Activated gamma-delta T cell (primary cell): ENCODE results near the gene NPSR1.
"Not testable (repeated sequence)": the region's sequence is repeated elsewhere in the genome, so short reads cannot be mapped to it uniquely, and the experiment has no call there.

Experiments used
- DNase-seq: peaks from one replicate; lab custom pipeline; 2025; lab: John Stamatoyannopoulos, UW
- total RNA-seq, 2 donors: gene quantifications; one replicate each; lab custom pipeline; 2026; lab: John Stamatoyannopoulos, UW

NPSR1 gene
- 0 reads per million in 2 donors for total RNA-seq

DNA sequence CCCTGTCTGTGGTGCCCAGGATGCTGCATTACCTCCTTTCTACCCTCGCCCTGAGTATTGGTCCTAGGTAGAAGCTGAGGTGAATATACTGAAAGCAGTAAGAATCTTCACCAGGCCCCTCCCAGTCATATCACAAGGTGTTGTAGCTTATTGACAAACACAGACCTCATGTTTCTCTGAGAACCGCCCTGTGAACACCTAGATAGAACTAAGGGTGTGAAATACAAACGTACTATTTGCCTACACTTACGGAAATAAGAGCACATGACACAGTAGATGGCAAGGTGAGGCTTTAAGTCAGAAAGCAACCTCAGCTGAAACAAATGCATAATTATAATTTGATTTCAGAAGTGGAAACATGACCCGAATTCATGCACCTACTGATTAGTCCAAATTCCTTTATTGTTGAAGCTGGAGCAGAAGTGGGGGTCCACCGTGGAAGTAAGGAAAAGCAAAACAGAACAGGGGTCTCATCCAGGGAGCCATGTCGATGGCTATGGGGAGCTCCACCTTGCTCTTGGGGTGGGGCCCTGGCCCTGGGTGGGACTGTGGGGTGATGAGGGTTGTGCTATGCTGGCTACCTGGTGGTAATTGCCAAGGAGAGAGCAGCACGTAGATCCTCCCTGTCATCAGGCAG lies at the start of gene NPSR1:
NPSR1 (plus strand) TSS at position 587 of the 637 bp plus-strand sequence. CDS start 195 bp downstream, outside the sequence.
- no peak for DNase-seq

- no peak for DNase-seq
These were observed 45.4 kb upstream of the NPSR1 start for GRCh38 chr7:34612661-34613060.

DNA sequence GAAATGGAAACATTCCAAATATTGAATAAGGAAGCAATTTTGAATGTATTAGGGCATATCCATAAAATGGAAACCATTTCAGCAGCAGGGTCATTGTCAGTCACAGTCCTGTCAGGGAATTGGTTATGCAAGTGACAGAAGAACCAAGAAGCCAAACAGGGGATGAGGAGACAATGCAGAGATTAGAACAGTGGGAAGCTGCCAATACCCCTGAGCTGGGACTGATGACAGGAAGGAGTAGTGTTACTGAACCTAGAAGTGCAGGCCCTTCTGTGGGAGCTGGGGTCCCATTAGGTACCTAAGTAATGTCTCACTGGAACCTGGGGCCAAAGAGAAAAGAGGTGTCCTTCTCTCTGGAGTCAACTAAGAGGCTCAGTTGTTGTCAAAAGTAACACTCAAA lies 37.6 kb upstream of the NPSR1 start:
- DNase-seq: no peak

DNA sequence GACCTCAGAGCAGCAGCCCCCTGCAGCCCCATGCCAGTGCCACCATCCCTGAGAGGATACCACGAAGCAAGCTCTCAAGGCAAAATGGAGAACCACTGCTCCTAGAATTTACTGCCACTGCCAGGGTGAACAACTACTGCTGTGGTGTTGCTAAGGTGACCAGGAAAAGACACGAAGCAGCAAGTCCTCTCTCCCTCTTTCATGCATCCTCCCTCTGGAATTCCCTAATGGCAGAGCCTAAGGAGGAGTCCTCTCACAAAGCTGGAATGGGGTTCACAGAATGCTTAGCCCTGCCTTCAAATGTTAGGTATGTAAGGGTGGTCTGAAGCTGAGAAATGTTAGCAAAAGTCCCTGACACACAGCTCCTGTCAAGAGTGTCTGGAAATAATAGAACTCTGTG lies 35.8 kb upstream of the NPSR1 start:
- no peak for DNase-seq

GRCh38 chr7:34622771-34623250 lies 35.2 kb upstream of the NPSR1 start:
- no peak for DNase-seq

DNA sequence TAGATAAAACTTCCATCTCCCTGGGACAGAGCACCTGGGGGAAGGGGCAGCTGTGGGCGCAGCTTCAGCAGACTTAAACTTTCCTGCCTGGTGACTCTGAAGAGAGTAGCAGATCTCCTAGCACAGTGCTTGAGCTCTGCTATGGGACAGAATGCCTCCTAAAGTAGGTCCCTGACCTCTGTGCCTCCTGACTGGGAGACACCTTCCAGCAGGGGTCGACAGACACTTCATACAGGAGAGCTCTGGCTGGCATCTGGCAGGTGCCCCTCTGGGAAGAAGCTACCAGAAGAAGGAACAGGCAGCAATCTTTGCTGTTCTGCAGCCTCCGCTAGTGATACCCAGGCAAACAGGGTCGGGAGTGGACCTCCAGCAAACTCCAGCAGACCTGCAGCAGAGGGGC lies 29.4 kb upstream of the NPSR1 start:
- DNase-seq: not testable (repeated sequence)

DNA sequence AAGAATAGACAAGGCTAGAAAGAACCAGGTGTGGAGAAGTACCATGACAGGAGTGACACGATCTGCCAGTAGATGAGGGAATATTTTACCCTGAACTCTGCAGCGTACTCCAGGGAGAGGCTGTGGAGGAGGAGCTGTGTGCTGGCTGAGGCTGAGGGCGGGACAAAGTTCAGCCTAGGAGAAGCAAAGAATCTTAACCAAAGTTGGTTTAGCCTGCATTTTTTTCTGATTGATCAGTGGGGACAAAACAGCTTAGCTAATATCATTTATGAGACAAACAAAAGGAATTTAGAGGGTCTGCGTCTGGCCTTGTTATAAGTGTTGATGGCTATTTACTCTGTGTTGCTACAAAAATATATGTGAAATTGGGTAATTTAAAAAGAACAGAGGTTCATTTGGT lies 5.2 kb upstream of the NPSR1 start:
- no peak for DNase-seq

- DNase-seq: no peak
These were observed 4.2 kb upstream of the NPSR1 start for GRCh38 chr7:34653787-34654186.

- DNase-seq: no peak
These were observed 2.6 kb upstream of the NPSR1 start for GRCh38 chr7:34655384-34655783.

GRCh38 chr7:34656041-34656440 lies 2.0 kb upstream of the NPSR1 start:
- DNase-seq: no peak

DNA sequence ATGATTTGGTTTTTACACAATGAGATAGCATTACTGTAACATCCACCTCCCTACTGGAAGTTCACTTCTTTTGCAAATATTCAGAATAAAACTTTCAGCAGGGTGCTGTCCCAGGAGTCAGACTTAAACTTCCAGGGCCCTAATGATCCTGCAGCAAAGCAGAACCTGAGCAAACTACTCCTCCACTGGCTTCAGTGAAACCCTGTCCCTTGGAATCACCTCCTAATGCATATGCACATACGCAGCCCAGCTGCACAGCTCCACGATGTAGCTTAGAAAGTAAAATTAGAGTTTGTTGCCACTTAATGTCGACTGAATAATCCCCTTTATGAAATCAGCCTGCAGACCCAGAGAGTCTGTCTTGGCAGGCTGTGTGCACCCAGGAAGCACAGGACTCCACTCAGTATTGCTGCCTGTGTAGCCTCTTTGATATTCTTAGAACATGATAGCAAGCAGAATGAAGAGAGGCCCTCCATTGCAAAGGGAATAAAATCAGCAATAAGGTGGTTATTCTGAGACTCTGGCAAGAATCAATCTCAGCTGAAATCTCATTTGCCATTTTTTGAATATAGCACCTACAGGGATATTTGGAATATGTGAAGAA lies 1.6 kb downstream of the NPSR1 start:
- DNase-seq: no peak

GRCh38 chr7:34662058-34662708 lies 4.2 kb downstream of the NPSR1 start:
- no peak for DNase-seq

DNA sequence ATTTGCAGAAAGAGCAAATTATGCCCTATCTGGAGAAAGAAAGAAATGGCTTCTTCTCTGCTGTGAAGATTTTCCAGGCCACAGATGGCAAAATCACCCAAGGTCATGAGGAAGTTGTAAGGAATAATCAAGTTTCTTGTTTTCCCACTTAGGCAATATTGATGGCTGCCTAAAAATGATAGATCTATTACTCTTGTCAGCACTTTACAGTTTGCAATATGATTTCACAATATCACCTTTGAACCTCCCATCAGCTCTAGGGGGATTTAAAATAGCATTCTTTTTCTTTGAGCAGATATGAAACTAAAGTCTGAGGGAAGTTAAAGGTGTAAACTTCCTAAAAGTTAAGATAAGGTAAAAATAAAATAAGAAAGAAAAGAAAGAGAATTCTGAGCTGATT lies 6.7 kb downstream of the NPSR1 start:
- DNase-seq: no peak

DNA sequence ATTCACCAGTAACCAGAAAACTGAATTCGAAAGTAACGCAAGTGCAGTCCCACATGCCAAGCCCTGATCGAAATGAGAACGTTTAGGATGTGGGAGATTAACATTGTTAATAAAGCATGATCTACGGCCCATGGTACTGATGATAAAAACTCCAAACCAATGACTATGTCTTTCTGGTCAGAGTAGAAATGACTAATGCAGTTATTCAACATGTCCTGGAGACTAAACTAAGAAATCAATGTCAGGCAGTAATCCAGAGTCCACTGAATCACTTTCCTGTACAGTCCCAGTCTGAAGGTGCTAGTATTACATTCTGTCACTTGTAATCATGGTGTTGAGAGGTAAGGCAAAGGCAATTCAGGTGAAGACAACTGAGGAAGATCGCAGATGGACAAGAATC lies 14.4 kb downstream of the NPSR1 start:
- no peak for DNase-seq

DNA sequence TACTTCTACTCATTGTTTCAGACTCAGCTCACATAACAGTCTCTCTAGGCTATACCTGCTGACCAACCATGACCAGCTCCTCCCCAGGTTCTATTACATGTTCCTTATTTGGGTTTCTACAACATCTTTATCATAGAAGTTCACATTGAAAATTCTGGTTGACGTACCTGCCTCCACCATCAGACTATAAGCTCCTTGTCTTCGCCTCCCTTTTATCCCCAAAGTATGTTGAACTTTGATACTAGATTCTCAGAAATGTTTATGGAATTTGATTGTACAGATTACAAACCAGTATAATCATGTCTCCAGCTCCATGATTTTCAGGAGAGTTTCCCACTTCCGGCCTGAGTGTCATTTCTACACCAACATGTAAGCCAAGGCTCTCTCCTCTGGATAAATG lies 15.0 kb downstream of the NPSR1 start:
- no peak for DNase-seq

DNA sequence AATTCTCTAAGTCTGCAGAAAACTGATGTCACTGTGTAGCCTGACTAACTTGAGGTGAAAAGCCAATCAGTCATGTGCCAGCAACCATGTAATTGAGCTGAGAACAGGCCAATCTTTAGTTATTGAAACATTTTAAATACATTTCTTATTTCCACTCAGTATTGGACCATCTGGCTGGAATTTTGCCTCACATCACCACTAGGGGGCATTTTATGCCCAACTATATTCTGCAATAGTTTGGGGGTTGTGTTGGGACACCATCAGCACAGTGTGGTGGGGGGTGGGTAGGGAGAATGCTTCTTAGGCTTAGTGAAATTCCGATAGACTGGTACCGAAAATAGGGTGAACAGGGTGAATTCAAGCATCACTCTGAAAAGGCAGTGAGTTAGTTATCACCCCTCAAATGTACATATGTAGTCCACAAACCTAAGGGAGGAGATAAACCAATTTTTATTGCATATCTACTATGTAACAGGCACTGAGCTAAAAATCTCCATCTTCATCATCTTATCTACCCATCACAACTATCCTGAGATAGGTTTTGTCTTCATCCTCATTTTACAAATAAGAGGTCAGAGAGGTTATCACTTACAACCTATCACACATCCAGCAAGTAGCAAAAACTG lies 17.8 kb downstream of the NPSR1 start:
- DNase-seq: no peak

DNA sequence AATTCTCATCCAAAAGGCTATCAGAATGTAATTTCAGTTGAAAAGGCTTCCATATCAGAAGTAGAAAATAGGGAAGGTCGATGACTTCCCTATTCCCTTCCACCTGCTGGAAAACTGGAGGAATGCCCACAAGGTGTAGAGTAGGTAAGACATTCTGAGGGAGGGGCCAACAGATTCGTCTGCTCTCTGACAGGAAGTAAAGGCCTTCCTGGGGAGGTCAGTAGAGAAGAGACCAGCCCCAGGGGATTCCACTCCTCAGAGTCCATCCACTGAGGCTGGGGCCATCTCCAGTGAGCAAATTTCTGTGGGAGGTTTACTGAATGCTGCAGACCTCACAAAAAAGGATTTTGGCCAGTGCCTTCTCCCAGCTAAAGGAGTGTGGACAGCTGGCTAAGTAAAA lies 19.5 kb downstream of the NPSR1 start:
- no peak for DNase-seq

- no peak for DNase-seq
These were observed 29.5 kb downstream of the NPSR1 start for GRCh38 chr7:34687529-34687928.

- no peak for DNase-seq
These were observed 38.4 kb downstream of the NPSR1 start for GRCh38 chr7:34696415-34696814.

DNA sequence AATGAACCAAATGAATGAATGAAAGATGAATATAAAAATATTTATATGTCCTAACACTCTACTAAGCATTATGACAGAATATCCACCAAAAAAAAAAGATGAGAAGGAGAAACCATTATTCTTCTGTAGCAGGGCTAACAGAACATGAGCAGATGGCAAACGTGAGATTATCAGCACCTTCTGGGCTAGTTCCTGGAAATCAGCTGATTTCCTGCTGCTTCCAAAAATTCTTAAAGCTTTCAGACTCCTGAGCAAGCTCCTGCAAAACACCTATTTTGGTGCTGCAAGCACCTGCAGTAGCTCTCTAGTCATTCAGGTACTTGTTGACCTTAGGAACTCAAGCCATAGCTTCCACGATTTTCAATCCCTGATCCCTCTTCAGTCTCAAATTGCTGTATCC lies 51.8 kb downstream of the NPSR1 start:
- no peak for DNase-seq

DNA sequence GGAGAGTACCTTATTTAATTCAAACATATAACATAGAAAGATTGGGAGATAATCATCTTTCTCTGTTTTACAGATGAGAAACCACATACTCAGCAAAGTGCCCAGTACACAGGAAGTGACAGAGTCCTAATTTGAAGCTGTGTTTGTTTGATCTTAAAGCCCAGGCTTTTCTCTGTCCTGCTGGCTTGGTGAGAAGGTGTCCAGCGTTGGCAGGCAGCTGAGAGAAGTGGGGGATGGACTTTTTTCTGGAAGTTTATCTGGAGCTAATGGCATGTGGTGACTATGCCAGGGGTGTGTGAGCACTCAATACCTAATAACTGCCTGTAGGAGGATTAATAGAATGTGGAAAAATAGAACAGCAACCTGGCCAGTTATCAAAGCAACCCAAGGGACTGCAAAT lies 60.8 kb downstream of the NPSR1 start:
- DNase-seq: no peak

- DNase-seq: no peak
These were observed 61.6 kb downstream of the NPSR1 start for GRCh38 chr7:34719636-34720035.

GRCh38 chr7:34720289-34720688 lies 62.3 kb downstream of the NPSR1 start:
- no peak for DNase-seq
